ENCODE measurements around the gene SEMA4B. TPM values are rescaled to one million over a fixed set of nuclear protein-coding genes. Genes with fewer than 3 reads are reported as not detected.

Gene SEMA4B
- total RNA-seq, 1 experiment from 2014 or later: 73.0 TPM

GRCh38 chr15:90205886-90206285, 4.8 kb downstream of the SEMA4B start:
- Mint-ChIP-seq H3K4me1 (ENCODE audit: low read depth, unreplicated experiment) (peaks cover 29% of the 10 kb centered on the region), H3K9me3 (ENCODE audit: low read depth, unreplicated experiment) (no peaks in the 10 kb centered on the region), H3K4me3 (ENCODE audit: low read depth, unreplicated experiment) (no peak overlapping the region), H3K27me3 (ENCODE audit: unreplicated experiment) (no peaks in the 10 kb centered on the region), H3K36me3 (ENCODE audit: insufficient read depth, unreplicated experiment) (peaks cover 63% of the 10 kb centered on the region), H3K27ac (ENCODE audit: unreplicated experiment) (no peak overlapping the region)
- no peak for DNase-seq
- CTCF ChIA-PET: interaction anchor here (0.6 kb wide), 1 partner anchor 605 kb away, joined by 4 read pairs; no protein-coding TSS in a partner anchor
- BruUV-seq (replicated peaks): no TSS peak
- no peak for TF ChIP-seq CTCF (IDR thresholded peaks at IDR 0.05; ENCODE audit: unreplicated experiment)
- intact Hi-C loops (cut with micrococcal nuclease; ENCODE audit: unreplicated experiment): no loop called here

- Mint-ChIP-seq H3K36me3 (ENCODE audit: insufficient read depth, unreplicated experiment) (peaks cover 64% of the 10 kb centered on the region), H3K4me1 (ENCODE audit: low read depth, unreplicated experiment) (peaks cover 41% of the 10 kb centered on the region), H3K27me3 (ENCODE audit: unreplicated experiment) (no peaks in the 10 kb centered on the region), H3K4me3 (ENCODE audit: low read depth, unreplicated experiment) (no peak overlapping the region), H3K27ac (ENCODE audit: unreplicated experiment) (no peak overlapping the region), H3K9me3 (ENCODE audit: low read depth, unreplicated experiment) (no peaks in the 10 kb centered on the region)
- DNase-seq: no peak
- CTCF ChIA-PET: interaction anchor here (0.6 to 1.1 kb wide), 2 partner anchors 21 to 43 kb away, joined by 3 read pairs; no protein-coding TSS in a partner anchor
- intact Hi-C loops (cut with micrococcal nuclease; ENCODE audit: unreplicated experiment): no loop called here
- no TSS peak for BruUV-seq (replicated peaks)
- no peak for TF ChIP-seq CTCF (IDR thresholded peaks at IDR 0.05; ENCODE audit: unreplicated experiment)
These were observed 6.1 kb downstream of the SEMA4B start for GRCh38 chr15:90207252-90207651.

GRCh38 chr15:90208356-90208755, 7.2 kb downstream of the SEMA4B start:
- no peak for TF ChIP-seq CTCF (IDR thresholded peaks at IDR 0.05; ENCODE audit: unreplicated experiment)
- H3K27ac Mint-ChIP-seq (ENCODE audit: unreplicated experiment): no peak overlapping the region
- no TSS peak for BruUV-seq (replicated peaks)
- CTCF ChIA-PET: interaction anchor here (0.7 to 0.8 kb wide), 2 partner anchors 13 to 49 kb away, joined by 3 read pairs; no protein-coding TSS in a partner anchor
- peaks cover 46% of the 10 kb centered on the region for H3K4me1 Mint-ChIP-seq (ENCODE audit: low read depth, unreplicated experiment)
- H3K9me3 Mint-ChIP-seq (ENCODE audit: low read depth, unreplicated experiment): no peaks in the 10 kb centered on the region
- H3K36me3 Mint-ChIP-seq (ENCODE audit: insufficient read depth, unreplicated experiment): peaks cover 62% of the 10 kb centered on the region
- intact Hi-C loops (cut with micrococcal nuclease; ENCODE audit: unreplicated experiment): no loop called here
- no peaks in the 10 kb centered on the region for H3K27me3 Mint-ChIP-seq (ENCODE audit: unreplicated experiment)
- no peak for DNase-seq
- H3K4me3 Mint-ChIP-seq (ENCODE audit: low read depth, unreplicated experiment): no peak overlapping the region

GRCh38 chr15:90209591-90209990, 8.5 kb downstream of the SEMA4B start:
- Mint-ChIP-seq H3K36me3 (ENCODE audit: insufficient read depth, unreplicated experiment) (peaks cover 71% of the 10 kb centered on the region), H3K27ac (ENCODE audit: unreplicated experiment) (peak overlapping the region; percentile 88), H3K9me3 (ENCODE audit: low read depth, unreplicated experiment) (no peaks in the 10 kb centered on the region), H3K4me1 (ENCODE audit: low read depth, unreplicated experiment) (peaks cover 53% of the 10 kb centered on the region), H3K4me3 (ENCODE audit: low read depth, unreplicated experiment) (peak overlapping the region; percentile 28), H3K27me3 (ENCODE audit: unreplicated experiment) (no peaks in the 10 kb centered on the region)
- CTCF ChIA-PET: interaction anchor here (1.1 kb wide), 1 partner anchor 10 kb away, joined by 3 read pairs; no protein-coding TSS in a partner anchor
- DNase-seq: no peak
- no peak for TF ChIP-seq CTCF (IDR thresholded peaks at IDR 0.05; ENCODE audit: unreplicated experiment)
- no TSS peak for BruUV-seq (replicated peaks)
- intact Hi-C loops (cut with micrococcal nuclease; ENCODE audit: unreplicated experiment): no loop called here
